ENCODE results near the gene CFAP52.

DNA sequence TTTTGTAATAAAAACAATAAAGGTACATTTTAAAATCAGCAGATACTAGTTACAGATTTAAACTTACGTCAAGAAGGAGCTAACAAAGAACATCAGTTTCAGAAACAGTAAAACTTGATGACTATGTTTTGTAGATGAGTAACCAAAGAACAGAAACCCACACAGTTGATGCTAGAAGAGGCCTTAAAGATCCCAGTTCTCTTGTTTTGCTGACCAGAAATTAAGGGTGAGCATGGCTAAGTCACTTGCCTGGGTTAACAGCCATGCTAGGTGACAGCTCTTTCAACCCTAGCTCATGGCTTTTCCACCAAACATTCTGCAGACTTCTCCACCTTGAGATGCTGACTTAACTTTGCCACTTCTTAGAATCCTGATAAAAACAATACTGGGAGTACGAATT, 27.2 kb upstream of the CFAP52 start:
- TF ChIP-seq, protein P1, sequence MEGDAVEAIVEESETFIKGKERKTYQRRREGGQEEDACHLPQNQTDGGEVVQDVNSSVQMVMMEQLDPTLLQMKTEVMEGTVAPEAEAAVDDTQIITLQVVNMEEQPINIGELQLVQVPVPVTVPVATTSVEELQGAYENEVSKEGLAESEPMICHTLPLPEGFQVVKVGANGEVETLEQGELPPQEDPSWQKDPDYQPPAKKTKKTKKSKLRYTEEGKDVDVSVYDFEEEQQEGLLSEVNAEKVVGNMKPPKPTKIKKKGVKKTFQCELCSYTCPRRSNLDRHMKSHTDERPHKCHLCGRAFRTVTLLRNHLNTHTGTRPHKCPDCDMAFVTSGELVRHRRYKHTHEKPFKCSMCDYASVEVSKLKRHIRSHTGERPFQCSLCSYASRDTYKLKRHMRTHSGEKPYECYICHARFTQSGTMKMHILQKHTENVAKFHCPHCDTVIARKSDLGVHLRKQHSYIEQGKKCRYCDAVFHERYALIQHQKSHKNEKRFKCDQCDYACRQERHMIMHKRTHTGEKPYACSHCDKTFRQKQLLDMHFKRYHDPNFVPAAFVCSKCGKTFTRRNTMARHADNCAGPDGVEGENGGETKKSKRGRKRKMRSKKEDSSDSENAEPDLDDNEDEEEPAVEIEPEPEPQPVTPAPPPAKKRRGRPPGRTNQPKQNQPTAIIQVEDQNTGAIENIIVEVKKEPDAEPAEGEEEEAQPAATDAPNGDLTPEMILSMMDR (IDR thresholded peaks at IDR 0.05; ENCODE audit: low read depth, low read length, missing input control), result no peak
- TF ChIP-seq RAD21 (IDR thresholded peaks at IDR 0.05) (no peak), ZBTB33 (IDR thresholded peaks at IDR 0.05) (no peak)
